ENCODE measurements around the gene C11orf65. TPM values are rescaled to one million over a fixed set of nuclear protein-coding genes. Genes with fewer than 3 reads are reported as not detected.

C11orf65 gene
- total RNA-seq, 1 experiment from 2014 or later: 1.3 TPM

DNA sequence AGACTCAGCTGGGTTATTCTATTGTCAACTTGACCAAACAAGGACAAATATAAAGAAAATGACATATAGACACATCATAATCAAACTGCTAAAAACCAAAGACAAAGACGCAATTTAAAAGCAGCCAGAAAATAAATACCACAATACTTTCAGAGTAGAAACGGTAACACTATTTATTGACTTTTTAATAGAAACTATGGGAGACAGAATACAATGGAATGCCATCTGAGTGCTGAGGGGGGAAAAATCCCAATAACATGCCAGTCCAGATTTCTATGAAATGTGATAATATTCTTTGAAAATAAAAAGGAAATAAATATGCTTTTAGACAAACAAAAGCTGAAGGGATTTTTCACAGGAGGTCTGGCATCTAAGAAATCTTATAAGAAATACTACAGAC, 30.7 kb downstream of the C11orf65 start (continued):
- TF ChIP-seq, protein P1, sequence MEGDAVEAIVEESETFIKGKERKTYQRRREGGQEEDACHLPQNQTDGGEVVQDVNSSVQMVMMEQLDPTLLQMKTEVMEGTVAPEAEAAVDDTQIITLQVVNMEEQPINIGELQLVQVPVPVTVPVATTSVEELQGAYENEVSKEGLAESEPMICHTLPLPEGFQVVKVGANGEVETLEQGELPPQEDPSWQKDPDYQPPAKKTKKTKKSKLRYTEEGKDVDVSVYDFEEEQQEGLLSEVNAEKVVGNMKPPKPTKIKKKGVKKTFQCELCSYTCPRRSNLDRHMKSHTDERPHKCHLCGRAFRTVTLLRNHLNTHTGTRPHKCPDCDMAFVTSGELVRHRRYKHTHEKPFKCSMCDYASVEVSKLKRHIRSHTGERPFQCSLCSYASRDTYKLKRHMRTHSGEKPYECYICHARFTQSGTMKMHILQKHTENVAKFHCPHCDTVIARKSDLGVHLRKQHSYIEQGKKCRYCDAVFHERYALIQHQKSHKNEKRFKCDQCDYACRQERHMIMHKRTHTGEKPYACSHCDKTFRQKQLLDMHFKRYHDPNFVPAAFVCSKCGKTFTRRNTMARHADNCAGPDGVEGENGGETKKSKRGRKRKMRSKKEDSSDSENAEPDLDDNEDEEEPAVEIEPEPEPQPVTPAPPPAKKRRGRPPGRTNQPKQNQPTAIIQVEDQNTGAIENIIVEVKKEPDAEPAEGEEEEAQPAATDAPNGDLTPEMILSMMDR (IDR thresholded peaks at IDR 0.05 in 2 of 3, conservative IDR thresholded peaks at IDR 0.05 in 1 of 3; ENCODE audit: borderline replicate concordance in 1 of 3, insufficient read depth in 1 of 3, low read depth in 2 of 3, low read length in 2 of 3): no peak

DNA sequence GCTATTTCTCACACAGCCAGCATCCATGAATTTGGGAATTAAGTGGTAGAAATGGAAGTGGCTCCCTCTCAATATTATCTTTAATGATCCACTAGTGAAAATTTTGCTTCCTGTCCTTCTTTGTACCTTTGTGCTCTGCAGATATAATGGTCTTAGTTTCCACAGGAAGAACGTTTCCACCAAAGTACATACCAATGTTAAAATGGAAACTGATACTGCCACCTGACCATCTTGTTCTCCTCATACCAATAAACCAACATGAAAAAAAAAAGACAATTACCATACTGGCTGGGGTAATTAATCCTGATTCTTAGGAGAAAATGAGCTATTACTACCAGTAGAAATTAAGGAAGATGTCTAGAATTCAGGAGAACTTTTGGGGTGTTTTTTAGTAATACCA, 32.3 kb downstream of the C11orf65 start:
- H3K36me3 ChIP-seq (ENCODE audit: control insufficient read depth in 1 of 2, insufficient read depth in 2 of 2, low read length in 2 of 2): no peaks in the 10 kb centered on the region
- ChIA-PET CTCF (no interaction called here), POLR2A (no interaction called here), RAD21 (ENCODE audit: low non-redundant PET in 1 of 2, low total read pairs in 2 of 2, uncharacterized antibody in 2 of 2, unreplicated experiment in 2 of 2) (no interaction called here)
- H3K4me3 ChIP-seq (replicated peaks in 1 of 2; ENCODE audit: low read depth in 1 of 2, low read length in 2 of 2): no peak overlapping the region
- no peak overlapping the region for H3K4me2 ChIP-seq (ENCODE audit: low read length)
- DNase-seq (ENCODE audit: low read depth, low spot score): no peak
- no peaks in the 10 kb centered on the region for H4K20me1 ChIP-seq (ENCODE audit: insufficient read depth)
- no peaks in the 10 kb centered on the region for H3K79me2 ChIP-seq (ENCODE audit: insufficient read depth, low read length)
- no peaks in the 10 kb centered on the region for H3K9me3 ChIP-seq (ENCODE audit: control insufficient read depth in 1 of 2, insufficient read depth in 1 of 2, low read depth in 1 of 2, low read length in 2 of 2)
- intact Hi-C loops (cut with micrococcal nuclease): no loop called here
- no peaks in the 10 kb centered on the region for H3K9me2 ChIP-seq (ENCODE audit: insufficient read depth)
- no peak overlapping the region for H3K9ac ChIP-seq (ENCODE audit: low read length)
- TF ChIP-seq ZFX (IDR thresholded peaks at IDR 0.05) (no peak), SRF (IDR thresholded peaks at IDR 0.05; ENCODE audit: low read depth) (no peak), JUND (IDR thresholded peaks at IDR 0.05) (no peak), ELF1 (IDR thresholded peaks at IDR 0.05; ENCODE audit: borderline replicate concordance, low read depth) (no peak), YY1 (IDR thresholded peaks at IDR 0.05; ENCODE audit: extremely low read depth, insufficient replicate concordance, low read depth, low read length) (no peak), EZH2phosphoT487 (IDR thresholded peaks at IDR 0.05; ENCODE audit: borderline replicate concordance) (no peak), SP1 (IDR thresholded peaks at IDR 0.05; ENCODE audit: low read depth) (no peak), EZH2 (IDR thresholded peaks at IDR 0.05) (no peak), POLR2A (IDR thresholded peaks at IDR 0.05; ENCODE audit: borderline replicate concordance, extremely low read depth, insufficient read depth, insufficient read length) (no peak)
- H3K27ac ChIP-seq (ENCODE audit: low read depth, low read length): no peak overlapping the region
- H3K4me1 ChIP-seq (ENCODE audit: control insufficient read depth in 1 of 2, insufficient read depth in 2 of 2, low read length in 2 of 2): no peaks in the 10 kb centered on the region
- no peak overlapping the region for H2AFZ ChIP-seq (ENCODE audit: low read depth, low read length, poor library complexity, severe bottlenecking)
- no peak for ATAC-seq
- no peaks in the 10 kb centered on the region for H3K27me3 ChIP-seq (ENCODE audit: insufficient read depth, low read length)
- BruUV-seq (replicated peaks): no TSS peak

Measured in HCT116 (cell line).